ENCODE data around the gene TAAR1.
"Not testable (repeated sequence)": the region's sequence is repeated elsewhere in the genome, so short reads cannot be mapped to it uniquely, and the experiment has no call there.

TAAR1 gene

GRCh38 chr6:132651062-132651461 lies 7.9 kb downstream of the TAAR1 start:
- DNase-seq = no peak

- no peak for DNase-seq
Observed at GRCh38 chr6:132650429-132650828, 8.6 kb downstream of the TAAR1 start.

GRCh38 chr6:132648828-132649227 lies 10.2 kb downstream of the TAAR1 start:
- DNase-seq = no peak

- no peak for DNase-seq
Observed at GRCh38 chr6:132648356-132648755, 10.6 kb downstream of the TAAR1 start.

- no peak for DNase-seq
Observed at GRCh38 chr6:132643547-132643946, 15.4 kb downstream of the TAAR1 start.

DNA sequence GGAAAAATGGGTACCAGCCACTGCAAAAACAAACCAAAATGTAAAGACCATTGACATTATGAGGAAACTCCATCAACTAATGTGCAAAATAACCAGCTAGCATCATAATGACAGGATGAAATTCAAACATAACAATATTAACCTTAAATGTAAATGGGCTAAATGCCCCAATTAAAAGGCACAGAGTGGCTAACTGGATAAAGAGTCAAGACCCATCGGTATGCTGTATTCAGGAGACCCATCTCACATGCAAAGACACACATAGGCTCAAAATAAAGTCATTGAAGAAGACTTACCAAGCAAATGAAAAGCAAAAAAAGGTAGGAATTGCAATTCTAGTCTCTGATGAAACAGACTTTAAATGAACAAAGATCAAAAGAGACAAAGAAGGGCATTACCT lies 21.8 kb downstream of the TAAR1 start:
- not testable (repeated sequence) for DNase-seq

- DNase-seq = not testable (repeated sequence)
Observed at GRCh38 chr6:132635906-132636305, 23.1 kb downstream of the TAAR1 start.

DNA sequence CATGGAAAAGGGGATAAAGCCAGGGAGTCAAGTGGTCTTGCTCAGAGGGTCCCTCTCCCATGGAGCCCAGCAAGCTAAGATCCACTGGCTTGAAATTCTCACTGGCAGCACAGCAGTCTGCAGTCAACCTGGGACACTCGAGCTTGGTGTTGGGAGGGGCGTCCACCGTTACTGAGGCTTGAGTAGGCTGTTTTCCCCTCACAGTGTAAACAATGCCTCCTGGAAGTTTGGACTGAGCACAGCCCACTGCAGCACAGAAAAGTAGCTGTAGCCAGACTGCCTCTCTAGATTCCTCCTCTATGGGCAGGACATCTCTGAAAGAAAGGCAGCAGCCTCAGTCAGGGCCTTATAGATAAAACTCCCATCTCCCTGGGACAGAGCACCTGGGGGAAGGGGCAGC lies 23.7 kb downstream of the TAAR1 start:
- DNase-seq = not testable (repeated sequence)

- DNase-seq = no peak
Observed at GRCh38 chr6:132634796-132635195, 24.2 kb downstream of the TAAR1 start.

DNA sequence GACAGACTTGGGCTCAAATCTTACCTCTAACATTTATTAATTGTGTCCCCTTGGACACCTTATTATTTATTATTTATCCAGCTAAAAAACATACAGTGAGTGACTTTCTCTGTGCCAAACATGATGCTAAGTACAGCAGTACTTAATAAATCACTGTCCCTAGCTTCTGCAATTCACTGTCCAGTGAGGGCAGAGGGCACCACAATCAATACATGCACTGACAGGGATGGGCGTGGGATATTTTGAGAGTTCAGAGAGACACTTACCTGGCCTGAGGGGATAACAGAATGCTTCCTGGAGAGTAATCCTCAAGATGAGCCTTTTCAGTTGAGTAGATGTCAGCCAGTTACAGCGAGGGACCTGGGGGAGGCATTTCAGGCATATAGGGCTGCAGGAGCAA lies 25.6 kb downstream of the TAAR1 start:
- no peak for DNase-seq

DNA sequence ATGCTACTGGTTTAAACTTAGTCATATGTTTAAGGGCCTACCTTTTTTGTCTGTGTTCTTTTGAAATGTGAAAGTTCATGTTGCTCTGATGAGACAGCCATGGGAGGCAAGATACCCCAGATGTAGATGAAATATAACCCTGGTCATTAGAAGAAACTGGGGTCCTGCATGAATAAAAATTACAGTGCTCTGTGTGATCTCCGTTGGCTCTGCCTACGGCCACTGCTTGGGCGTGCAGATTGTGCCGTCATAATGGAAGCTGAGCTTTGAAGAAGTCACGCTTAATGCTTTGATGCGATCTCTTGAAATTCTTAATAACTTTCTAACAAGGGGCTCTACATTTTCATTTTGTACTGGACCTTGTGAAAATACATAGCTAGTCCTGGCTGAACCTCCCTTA lies 34.8 kb downstream of the TAAR1 start, which contains the start of gene TAAR2:
Gene TAAR2 (minus strand): TSS at position 101 of the 400 bp plus-strand sequence. CDS start 0 bp downstream, at position 101.
- no peak for DNase-seq

DNA sequence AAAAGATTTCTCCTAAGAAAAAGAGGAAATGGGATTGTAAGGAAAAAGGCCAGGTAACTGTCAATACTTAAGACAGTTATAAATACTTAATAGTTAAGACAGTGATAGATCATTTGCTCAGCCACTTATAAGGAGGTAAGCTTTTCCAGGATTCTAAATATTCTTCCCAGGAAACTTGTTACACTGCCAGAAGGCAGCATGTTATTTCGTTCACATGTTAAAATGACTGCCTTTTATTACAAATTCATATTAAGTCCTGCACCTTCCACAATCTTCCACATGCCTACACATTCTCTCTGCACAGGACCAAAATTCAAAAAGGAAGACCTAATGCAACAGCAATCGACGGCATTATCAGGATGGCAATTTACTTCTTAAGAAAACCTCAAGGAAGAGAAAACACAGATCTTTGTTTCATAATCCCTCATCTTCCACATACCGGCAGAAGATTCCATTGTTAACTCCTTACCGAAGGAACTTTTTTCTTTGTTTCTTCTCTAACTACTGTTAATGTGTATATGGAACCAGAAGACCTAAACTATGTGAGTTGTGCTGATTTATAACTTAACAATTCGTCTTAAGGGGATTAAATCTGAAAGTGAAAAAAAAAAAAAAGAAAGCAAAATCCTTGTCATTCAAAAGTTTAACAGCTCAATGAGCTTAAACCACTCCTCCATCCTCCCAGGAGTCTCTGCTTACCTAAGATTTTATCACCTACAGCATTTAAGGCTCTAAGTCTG lies 35.7 kb downstream of the TAAR1 start:
- DNase-seq = no peak

GRCh38 chr6:132616677-132617076 lies 42.3 kb downstream of the TAAR1 start:
- DNase-seq = no peak

DNA sequence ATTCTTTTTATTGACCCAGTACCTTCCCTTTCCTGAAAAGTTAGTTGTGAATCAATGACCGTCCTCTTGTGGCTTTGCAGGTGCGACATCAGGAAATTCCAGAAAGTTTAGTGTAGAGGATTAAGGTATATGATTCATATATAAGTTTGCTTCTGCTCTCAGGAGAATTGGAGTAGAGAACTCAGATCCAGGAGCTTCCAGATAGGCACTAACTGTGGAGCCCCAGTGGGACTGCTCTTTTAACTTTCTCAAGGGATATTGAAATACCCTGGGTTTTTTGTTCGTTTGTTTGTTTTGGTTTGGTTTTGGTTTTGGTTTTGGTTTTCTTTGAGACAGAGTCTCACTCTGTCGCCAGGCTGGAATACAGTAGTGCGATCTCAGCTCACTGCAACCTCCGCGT lies 44.4 kb downstream of the TAAR1 start:
- no peak for DNase-seq

DNA sequence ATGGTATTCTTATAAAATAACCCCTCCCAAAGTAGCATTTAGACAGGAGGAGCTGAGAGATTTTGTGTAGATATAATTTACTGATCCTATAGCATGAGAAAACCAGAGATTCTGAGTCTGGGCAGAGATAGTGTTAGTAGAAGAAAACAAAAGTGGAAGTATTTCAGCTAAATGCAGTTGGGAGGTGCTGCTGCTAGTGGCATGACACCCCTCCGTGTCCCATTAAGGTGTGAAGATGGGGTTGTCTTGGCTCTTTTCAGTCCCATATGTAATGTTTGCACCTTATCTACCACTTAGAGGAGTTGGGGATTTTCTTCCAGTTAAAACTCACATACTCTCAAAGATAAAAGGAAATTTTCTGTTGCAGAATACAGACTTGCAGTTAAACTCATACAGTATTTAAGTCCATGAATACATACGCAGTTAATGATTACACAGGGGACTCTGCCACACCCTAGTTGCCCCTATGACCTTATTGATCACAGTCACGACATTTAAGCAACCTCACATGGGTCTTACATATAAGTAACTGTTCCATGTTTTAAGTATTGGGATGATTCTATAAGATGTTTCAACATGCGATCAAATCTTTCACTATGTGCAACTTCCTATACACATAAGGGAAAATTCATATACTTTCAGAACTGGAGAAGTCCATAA lies 46.4 kb downstream of the TAAR1 start:
- no peak for DNase-seq

- no peak for DNase-seq
Observed at GRCh38 chr6:132611616-132612015, 47.4 kb downstream of the TAAR1 start.

DNA sequence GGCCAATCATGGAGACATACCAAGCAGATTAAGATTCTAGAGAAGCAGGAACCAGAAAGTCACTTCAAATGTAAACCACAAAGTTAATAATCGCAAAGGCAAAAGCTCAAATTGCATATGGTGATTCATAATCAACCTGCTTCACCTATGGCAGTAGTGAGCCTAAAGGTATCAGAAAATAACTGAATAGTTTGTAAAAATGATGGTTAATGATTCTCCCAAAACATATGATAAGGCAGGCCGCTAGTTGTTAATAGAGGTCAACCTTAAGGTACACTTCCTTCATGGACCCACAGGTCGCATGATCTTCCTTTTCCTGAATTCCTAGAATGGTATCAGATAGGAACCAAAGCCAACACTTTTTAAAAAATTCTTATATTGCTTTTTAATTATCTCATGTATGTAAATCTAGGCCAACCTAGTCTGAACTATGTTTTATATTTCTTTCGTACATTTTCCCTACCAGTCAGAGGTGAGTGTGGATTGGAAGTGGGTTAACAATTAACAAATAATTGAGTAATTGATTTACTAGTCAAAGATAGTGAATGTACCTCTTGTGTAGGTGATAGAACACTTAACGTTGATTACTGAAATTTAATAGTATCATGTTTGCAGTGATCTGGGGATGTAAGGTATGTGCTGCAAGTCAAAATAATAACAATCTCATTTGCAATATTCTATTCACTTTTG lies 51.3 kb downstream of the TAAR1 start:
- no peak for DNase-seq

GRCh38 chr6:132604635-132605152 lies 54.3 kb downstream of the TAAR1 start:
- no peak for DNase-seq

DNA sequence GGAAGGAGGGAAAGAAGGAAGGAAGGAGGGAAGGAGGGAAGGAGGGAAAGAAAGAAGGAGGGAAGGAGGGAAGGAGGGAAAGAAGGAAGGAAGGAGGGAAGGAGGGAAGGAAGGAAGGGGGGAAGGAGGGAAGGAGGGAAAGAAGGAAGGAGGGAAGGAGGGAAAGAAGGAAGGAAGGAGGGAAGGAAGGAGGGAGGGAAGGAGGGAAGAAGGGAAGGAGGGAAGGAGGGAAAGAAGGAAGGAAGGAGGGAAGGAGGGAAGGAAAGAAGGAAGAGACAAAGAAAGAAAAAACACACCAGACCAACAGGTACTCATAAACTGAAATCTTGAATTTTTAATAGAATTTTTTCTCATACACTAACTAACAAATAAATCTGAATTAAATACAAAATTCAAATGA lies 58.1 kb downstream of the TAAR1 start:
- DNase-seq = not testable (repeated sequence)

GRCh38 chr6:132598473-132598872 lies 60.5 kb downstream of the TAAR1 start:
- DNase-seq = no peak

- DNase-seq = no peak
Observed at GRCh38 chr6:132596201-132596600, 62.8 kb downstream of the TAAR1 start.

Data from stimulated activated CD4-positive, alpha-beta T cell treated with anti-CD3 and anti-CD28 coated beads, Interleukin-12 subunit alpha, Interleukin-12 subunit beta, amount 100 ng/mL, for 4 hours (primary cell).